ENCODE measurements around the gene URB2.
A peak's percentile ranks its signal among the peaks of the same experiment; 100 is the strongest.
"Not testable (repeated sequence)": the region's sequence is repeated elsewhere in the genome, so short reads cannot be mapped to it uniquely, and the experiment has no call there.

The URB2 gene

GRCh38 chr1:229625915-229626831 lies at the start of gene URB2, which contains the start of gene TAF5L:
TSS of gene URB2 (plus strand) at chr1:229626247. CDS start at chr1:229627634, 1,387 bp downstream.
TSS of gene TAF5L (minus strand) at chr1:229626122. CDS start at chr1:229614482, 11,640 bp downstream.
- DNase-seq (ENCODE audit: low read depth in 2 of 2): peak; percentile 68 to 75

- no peak for DNase-seq (ENCODE audit: low read depth in 2 of 2)
Observed at GRCh38 chr1:229578168-229579058, 47.6 kb upstream of the URB2 start.

- DNase-seq (ENCODE audit: low read depth in 2 of 2): no peak
Observed at GRCh38 chr1:229579059-229579673, 46.9 kb upstream of the URB2 start.

- DNase-seq (ENCODE audit: low read depth in 2 of 2): no peak
Observed at GRCh38 chr1:229581485-229581884, 44.6 kb upstream of the URB2 start.

GRCh38 chr1:229582011-229582694 lies 43.9 kb upstream of the URB2 start:
- DNase-seq (ENCODE audit: low read depth in 2 of 2): no peak

- DNase-seq (ENCODE audit: low read depth in 2 of 2): no peak
Observed at GRCh38 chr1:229582715-229583114, 43.3 kb upstream of the URB2 start.

- no peak for DNase-seq (ENCODE audit: low read depth in 2 of 2)
Observed at GRCh38 chr1:229585338-229585737, 40.7 kb upstream of the URB2 start.

GRCh38 chr1:229590119-229590518 lies 35.9 kb upstream of the URB2 start:
- DNase-seq (ENCODE audit: low read depth in 2 of 2): no peak

GRCh38 chr1:229593800-229594199 lies 32.2 kb upstream of the URB2 start:
- DNase-seq (ENCODE audit: low read depth in 2 of 2): no peak

GRCh38 chr1:229594227-229595008 lies 31.6 kb upstream of the URB2 start:
- DNase-seq (ENCODE audit: low read depth in 2 of 2): no peak

GRCh38 chr1:229595876-229596275 lies 30.2 kb upstream of the URB2 start:
- DNase-seq (ENCODE audit: low read depth in 2 of 2): not testable (repeated sequence)

- DNase-seq (ENCODE audit: low read depth in 2 of 2): no peak
Observed at GRCh38 chr1:229596925-229597699, 28.9 kb upstream of the URB2 start.

GRCh38 chr1:229597877-229598276 lies 28.2 kb upstream of the URB2 start:
- DNase-seq (ENCODE audit: low read depth in 2 of 2): no peak

- no peak for DNase-seq (ENCODE audit: low read depth in 2 of 2)
Observed at GRCh38 chr1:229599218-229599954, 26.7 kb upstream of the URB2 start.

GRCh38 chr1:229600229-229600628 lies 25.8 kb upstream of the URB2 start:
- DNase-seq (ENCODE audit: low read depth in 2 of 2): no peak

- no peak for DNase-seq (ENCODE audit: low read depth in 2 of 2)
Observed at GRCh38 chr1:229603371-229604005, 22.6 kb upstream of the URB2 start.

GRCh38 chr1:229607370-229607769 lies 18.7 kb upstream of the URB2 start:
- no peak for DNase-seq (ENCODE audit: low read depth in 2 of 2)

GRCh38 chr1:229608590-229608989 lies 17.5 kb upstream of the URB2 start:
- no peak for DNase-seq (ENCODE audit: low read depth in 2 of 2)

- no peak for DNase-seq (ENCODE audit: low read depth in 2 of 2)
Observed at GRCh38 chr1:229613938-229614337, 12.1 kb upstream of the URB2 start.

All from stimulated activated CD4-positive, alpha-beta T cell treated with anti-CD3 and anti-CD28 coated beads, Interleukin-12 subunit alpha, Interleukin-12 subunit beta, amount 100 ng/mL, for 24 hours (primary cell).